ENCODE data around the gene CCDC91. TPM values are rescaled to one million over a fixed set of nuclear protein-coding genes. Genes with fewer than 3 reads are reported as not detected.
"Not testable (repeated sequence)": the region's sequence is repeated elsewhere in the genome, so short reads cannot be mapped to it uniquely, and the experiment has no call there.

The CCDC91 gene
- total RNA-seq, 1 experiment from 2014 or later: 13.7 TPM

DNA sequence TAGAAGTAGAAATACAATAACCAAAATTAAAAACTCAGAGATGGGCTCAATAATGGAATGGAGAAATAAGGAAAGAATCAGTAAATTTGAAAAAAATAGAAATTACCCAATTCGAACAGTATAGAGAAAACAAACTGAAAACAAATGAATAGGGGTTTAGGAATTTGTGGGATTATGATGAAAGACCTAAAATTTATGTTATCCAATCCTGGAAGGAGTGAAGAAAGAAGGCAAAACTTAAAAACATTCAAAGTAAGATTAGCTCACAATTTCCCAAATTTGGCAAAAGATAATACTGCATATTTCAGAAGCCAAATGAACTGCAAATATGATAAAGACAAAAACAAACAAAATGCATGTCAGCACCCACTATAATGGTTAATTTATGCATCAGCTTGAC lies 177.1 kb downstream of the CCDC91 start:
- DNase-seq (ENCODE audit: low spot score): no peak

GRCh38 chr12:28367993-28368392 lies 177.7 kb downstream of the CCDC91 start:
- DNase-seq (ENCODE audit: low spot score): no peak

DNA sequence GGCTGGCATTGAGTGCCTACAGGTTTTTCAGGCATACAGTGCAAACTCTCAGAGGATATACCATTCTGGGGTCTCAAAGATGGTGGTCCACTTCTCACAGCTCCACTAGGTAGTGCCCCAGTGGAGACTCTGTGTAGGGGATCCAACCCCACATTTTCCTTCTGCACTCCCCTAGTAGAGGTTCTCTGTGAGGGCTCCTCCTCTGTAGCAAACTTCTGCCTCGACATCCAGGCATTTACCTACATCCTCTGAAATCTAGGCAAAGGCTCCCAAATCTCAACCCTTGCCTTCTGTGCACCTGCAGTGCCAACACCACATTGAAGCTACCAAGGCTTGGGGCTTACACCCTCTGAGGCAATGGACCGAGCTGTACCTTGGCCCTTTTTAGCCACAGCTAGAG lies 179.2 kb downstream of the CCDC91 start:
- DNase-seq (ENCODE audit: low spot score): no peak

DNA sequence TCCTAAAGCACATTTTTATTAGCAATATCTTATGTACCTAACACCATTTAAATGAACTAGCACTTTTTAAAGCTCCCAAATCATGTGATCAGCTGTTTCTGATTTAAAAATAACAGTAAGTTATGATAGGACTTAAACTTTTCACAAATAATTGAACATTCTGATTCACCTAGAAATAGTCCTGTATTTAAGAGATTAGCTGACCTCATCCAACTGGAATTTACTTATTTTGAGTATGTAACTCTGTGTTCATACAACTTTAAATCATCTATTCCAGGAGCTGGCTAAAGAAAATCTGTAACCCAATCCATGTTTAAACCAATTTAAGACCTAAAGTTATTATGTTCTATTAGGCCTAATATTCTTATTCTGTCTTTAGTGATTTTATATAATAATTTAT lies 184.3 kb downstream of the CCDC91 start:
- DNase-seq (ENCODE audit: low spot score): no peak

GRCh38 chr12:28378736-28379135 lies 188.5 kb downstream of the CCDC91 start:
- peak; percentile 48 for DNase-seq (ENCODE audit: low spot score)

DNA sequence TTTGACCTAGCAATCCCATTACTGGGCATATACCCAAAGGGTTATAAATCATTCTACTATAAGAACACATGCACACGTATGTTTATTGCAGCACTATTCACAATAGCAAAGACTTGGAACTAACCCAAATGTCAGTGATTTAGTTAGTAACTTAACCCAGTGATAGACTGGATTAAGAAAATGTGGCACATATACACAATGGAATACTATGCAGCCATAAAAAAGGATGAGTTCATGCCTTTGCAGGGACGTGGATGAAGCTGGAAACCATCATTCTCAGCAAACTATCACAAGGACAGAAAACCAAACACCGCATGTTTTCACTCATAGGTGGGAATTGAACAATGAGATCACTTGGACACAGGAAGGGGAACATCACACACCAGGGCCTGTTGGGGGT lies 189.5 kb downstream of the CCDC91 start:
- DNase-seq (ENCODE audit: low spot score): not testable (repeated sequence)

DNA sequence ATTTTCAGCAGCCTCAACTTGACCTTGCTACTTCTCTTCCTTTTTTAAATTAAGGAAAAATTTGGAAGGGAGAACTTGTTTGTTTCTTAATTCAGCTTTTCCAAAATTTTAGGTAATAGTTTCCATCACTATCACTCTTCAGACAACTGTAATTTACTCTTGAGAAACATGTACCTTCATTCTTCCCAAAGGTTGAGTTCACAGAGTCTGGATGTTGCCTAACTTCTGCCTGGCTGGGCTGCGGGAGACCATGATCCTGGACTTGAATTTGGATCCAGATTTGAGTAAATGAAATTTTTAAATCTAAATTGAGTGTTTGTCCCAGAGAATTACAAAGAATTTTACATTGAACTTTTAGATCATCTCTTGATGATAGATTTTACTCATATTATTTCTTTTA lies 193.1 kb downstream of the CCDC91 start:
- DNase-seq (ENCODE audit: low spot score): no peak

DNA sequence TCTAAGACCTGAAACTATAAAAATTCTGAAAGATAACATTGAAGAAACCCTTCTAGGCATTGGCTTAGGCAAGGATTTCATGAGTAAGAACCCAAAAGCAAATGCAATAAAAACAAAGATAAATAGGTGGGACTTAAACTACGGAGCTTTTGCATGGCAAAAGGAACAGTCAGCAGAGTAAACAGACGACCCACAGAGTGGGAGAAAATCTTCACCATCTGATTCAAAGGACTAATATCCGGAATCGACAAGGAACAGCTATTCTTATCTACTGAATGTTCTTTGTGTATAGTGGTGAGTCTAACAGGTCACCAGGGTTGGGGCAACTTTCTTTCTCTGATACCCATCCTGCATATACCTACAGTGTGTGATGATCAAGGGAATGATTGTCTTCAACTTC lies 198.6 kb downstream of the CCDC91 start:
- DNase-seq (ENCODE audit: low spot score): no peak

DNA sequence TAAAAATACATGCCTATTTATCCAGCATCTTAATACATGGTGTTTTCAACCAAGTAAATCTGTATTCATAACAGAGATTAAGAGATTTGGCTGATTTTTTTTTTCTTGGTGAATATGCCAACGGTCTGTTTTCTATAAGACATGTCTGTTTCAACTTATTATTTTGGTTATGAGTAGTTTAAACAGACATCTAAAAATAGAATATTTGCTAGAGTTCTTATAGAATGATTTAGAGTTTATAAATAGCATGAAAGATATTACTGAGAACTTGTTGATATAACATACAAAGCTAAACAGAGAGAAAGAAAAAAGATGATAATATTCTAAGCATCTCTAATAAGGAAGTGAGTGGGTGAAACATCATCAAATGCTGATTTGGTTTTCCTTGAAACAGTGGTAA lies 199.9 kb downstream of the CCDC91 start:
- DNase-seq (ENCODE audit: low spot score): no peak

DNA sequence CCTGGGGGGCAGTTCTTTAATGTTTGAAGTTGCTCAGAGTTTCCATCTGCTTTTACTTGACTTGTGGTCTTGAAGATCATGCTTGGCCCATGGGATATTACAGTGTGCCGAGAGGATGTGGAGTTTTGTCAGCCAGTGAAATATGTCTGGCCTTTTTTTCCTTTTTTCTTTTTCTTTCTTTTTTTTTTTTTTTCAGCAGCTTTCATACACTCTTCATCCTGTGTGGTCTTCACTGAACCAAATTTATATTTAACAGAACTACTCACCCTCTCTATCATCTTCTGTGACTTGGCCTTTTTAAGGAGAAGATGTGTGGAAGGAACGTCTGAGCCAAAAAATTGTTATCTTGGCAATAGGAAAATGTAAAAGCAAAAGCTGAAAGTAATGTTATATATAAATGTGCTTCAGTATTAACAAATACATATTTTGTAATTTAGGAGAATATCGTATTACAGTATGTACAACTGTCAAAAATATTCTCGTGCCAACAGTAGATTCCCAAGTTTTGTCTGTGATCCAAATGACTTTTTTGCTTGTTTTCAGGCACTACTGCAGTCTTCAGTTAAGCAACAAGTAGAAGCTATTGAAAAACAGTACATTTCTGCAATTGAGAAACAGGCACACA lies 200.6 kb downstream of the CCDC91 start:
- no peak for DNase-seq (ENCODE audit: low spot score)

GRCh38 chr12:28409892-28410291 lies 219.6 kb downstream of the CCDC91 start:
- no peak for DNase-seq (ENCODE audit: low spot score)

- DNase-seq (ENCODE audit: low spot score): no peak
Measured at GRCh38 chr12:28413460-28414109, 223.3 kb downstream of the CCDC91 start.

DNA sequence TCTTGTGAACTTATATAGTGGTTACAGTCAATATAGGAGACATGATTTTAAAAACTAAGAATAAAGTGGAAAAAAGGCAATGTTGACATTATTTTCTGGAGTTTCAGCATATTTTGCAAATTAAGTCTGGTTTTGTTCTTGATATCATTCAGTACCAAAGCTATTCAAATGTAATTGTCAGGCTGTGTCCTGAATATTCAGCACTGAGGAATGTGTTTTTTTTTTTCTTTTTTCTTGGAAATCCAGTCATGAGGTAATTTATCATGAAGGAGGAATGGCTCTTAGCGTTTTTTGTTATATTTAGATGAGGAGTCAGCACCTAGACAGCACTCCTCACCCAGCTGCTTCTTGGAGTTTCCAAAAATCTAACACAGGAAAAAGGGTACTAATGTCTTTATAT lies 225.5 kb downstream of the CCDC91 start:
- peak; percentile 7 for DNase-seq (ENCODE audit: low spot score)

DNA sequence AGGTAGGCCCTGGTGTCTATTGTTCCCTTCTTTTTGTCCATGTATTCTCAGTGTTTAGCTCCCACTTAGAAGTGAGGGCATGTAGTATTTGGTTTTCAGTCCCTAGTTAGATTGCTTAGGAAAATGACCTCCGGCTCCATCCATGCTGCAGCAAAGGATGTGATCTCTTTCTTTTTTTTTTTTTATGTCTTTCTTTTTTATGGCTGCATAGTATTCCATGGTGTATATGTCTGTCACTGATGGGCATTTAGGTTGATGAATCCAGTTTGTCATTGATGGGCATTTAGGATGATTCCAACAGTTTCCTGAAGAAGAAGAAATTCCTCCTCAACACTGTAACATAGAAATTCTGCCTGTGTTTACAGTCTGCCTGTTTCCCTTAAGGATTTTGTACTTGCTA lies 231.1 kb downstream of the CCDC91 start:
- DNase-seq (ENCODE audit: low spot score): no peak

DNA sequence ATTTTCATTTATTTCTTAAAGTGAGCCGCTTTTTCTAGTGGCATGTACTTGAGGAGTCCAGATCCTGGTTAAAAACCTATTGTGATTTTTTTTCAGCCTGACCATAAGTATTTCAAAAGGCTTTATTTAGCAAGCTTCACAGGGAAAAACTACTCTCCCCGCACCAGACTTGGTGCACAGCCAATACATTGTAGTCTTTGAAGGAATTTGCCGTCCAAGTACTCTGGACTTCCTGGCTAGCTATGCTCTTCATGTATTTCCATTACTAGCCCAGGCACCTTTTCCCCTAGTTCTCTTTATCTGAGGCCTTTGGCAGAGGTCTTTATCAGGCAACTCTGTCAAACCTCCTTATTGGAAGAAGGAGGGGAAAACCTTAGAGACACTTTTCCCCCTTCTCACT lies 234.7 kb downstream of the CCDC91 start:
- no peak for DNase-seq (ENCODE audit: low spot score)

- DNase-seq (ENCODE audit: low spot score): no peak
Measured at GRCh38 chr12:28425526-28425925, 235.3 kb downstream of the CCDC91 start.

DNA sequence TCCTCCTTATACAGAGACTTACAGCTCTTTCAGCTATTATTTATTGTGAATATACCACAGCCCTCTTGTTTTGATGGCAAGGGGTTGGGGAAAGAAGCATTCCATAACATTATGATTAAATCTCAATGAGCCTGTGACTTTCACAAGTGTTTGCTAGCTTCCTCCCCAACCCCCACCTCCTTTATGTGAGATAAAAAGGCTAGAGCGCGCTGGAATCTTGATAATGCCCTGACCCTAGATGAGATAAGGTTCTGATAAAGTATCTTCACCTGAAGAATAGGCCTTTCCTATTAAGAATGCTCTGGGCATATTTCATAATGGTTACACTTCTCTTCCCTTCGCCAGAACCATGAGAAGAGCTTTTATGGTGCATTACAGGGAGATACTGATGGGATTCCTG lies 236.8 kb downstream of the CCDC91 start:
- no peak for DNase-seq (ENCODE audit: low spot score)

- no peak for DNase-seq (ENCODE audit: low spot score)
Measured at GRCh38 chr12:28440081-28440608, 249.9 kb downstream of the CCDC91 start.

DNA sequence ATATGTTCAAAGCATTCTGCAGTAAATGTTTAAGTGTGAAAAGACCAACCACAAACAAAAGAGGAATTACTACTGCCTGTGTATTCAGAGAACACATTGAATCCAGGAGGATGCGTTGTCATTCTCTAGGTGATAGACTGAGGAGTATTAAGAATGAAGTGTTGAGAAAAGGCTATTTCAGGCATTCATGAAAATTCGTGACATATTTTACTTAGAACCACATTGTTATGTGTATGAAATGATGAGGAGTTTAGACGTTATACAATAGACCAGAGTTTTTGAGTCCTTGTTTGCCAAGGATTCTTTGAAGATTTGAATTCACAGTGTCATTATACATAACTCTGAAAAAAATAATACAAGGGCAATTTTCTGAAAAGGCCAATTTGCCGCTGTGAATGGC lies 251.8 kb downstream of the CCDC91 start:
- DNase-seq (ENCODE audit: low spot score): no peak

DNA sequence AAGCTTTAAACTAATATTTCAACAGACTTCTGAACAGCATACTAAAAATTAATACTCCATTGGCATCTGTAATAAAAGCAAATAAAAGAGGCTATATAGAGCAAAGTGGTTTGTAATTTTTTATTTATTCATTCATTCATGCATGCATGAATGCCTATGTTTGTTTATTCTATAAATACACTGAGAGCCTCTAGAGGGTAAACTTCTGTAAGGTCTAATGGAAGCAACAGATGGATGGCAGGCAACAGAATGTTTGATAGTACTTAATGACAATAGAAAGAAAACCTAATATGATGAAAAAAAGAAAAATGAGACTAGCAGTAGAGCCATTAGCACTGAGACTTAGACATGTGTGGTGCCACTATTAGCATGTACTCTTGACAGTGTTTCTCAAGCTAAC lies 253.1 kb downstream of the CCDC91 start:
- DNase-seq (ENCODE audit: low spot score): no peak

GRCh38 chr12:28446031-28446430 lies 255.8 kb downstream of the CCDC91 start:
- no peak for DNase-seq (ENCODE audit: low spot score)

DNA sequence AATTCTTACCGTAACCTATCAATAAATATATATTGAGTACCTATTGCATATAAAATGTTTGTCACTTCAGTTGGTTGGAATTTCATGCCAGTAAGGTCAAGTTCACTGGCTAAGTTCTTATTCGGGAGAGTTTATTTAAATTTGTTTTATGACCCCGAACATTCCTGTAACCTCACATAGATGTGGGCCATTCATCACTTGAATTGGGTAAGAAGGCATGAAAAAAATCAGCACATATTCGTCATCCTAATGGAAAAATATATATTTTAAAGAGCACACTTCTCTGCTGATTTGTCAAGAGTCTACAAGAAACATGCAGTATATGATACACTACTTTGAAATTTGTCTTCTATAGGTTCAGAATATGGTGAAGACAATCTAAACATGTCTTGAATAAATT lies 263.4 kb downstream of the CCDC91 start:
- DNase-seq (ENCODE audit: low spot score): no peak

DNA sequence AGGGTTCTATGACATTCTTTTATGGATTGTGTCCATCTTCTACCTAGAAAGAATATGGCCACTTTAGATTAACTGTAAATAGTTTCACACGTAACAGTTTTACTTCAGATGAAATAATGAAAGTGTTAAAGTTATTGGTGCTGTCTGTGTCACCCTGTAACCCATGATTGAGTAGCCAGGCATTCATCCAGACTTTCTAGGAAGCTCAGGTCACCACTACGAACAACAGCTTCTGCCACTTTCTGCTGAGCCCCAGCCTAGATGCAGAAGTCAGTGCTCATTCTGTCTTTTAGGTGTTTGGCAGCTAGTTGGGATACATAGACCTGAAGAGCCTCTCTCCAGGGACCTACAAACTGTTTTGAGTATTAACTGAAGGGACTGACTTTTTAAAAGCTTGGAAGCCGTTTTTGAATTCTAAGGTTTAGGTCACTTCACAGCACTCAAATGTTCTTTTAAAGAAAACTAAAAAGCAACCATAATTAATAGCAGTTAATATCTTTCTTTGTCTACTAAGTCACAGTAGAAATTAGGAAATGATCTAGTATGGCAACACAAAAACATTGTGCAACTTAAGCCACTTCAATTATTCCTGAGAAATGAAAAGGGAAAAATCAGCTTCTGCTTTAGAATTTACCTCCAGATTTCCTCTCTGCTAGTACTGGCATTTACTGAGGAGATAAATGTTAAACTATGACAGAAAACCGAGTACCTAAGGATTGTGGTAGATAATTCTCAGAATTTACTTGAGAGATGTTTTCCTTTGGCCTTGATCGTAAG lies 266.9 kb downstream of the CCDC91 start:
- DNase-seq (ENCODE audit: low spot score): no peak

Measured in H4 (cell line).